Measurements from ENCODE around the gene PAFAH1B2. TPM values are rescaled to one million over a fixed set of nuclear protein-coding genes. Genes with fewer than 3 reads are reported as not detected.

The PAFAH1B2 gene
- total and polyA plus RNA-seq, 7 donors: 13.0 to 46.3 (median 30.8) TPM

- 86 to 87% (median 87%) methylated on average over 8 of the region's 8 CpGs for WGBS, 3 donors
- Histone ChIP-seq H3K36me3 (ENCODE audit: insufficient read depth in 1 of 2, low read depth in 1 of 2) (peaks cover 0 to 84% of the 10 kb centered on the region in 2 donors), H3K27ac (no peak overlapping the region), H3K4me3 (no peak overlapping the region), H3K27me3 (ENCODE audit: insufficient read depth in 3 of 3, low read length in 2 of 3) (no peaks in the 10 kb centered on the region), H3K9me3 (no peaks in the 10 kb centered on the region), H3K4me1 (no peaks in the 10 kb centered on the region)
- no peak for TF ChIP-seq CTCF (IDR thresholded peaks at IDR 0.05)
- intact Hi-C loops (cut with DNase I): no loop called here
- DNase-seq (no peak), ATAC-seq (no peak)
These were observed 46.0 kb downstream of the PAFAH1B2 start for GRCh38 chr11:117189941-117190544.

GRCh38 chr11:117191680-117192400, 47.8 kb downstream of the PAFAH1B2 start:
- intact Hi-C loops (cut with DNase I): no loop called here
- Histone ChIP-seq H3K9me3 (no peaks in the 10 kb centered on the region), H3K27me3 (ENCODE audit: insufficient read depth in 3 of 3, low read length in 2 of 3) (no peaks in the 10 kb centered on the region), H3K27ac (no peak overlapping the region), H3K4me1 (no peaks in the 10 kb centered on the region), H3K36me3 (ENCODE audit: insufficient read depth in 1 of 2, low read depth in 1 of 2) (peaks cover 0 to 85% of the 10 kb centered on the region in 2 donors), H3K4me3 (no peak overlapping the region)
- ATAC-seq (no peak), DNase-seq (peak in 1 of 2 donors; percentile 28)
- WGBS, 3 donors: 90 to 95% (median 92%) methylated on average over 26 of the region's 26 CpGs
- TF ChIP-seq CTCF (IDR thresholded peaks at IDR 0.05): no peak

- intact Hi-C loops (cut with DNase I): no loop called here
- no peaks in the 10 kb centered on the region for H3K9me3 ChIP-seq
These were observed 48.4 kb downstream of the PAFAH1B2 start for GRCh38 chr11:117192401-117192875.

GRCh38 chr11:117193130-117194020, 49.3 kb downstream of the PAFAH1B2 start:
- no peaks in the 10 kb centered on the region for H3K27me3 ChIP-seq (ENCODE audit: insufficient read depth in 3 of 3, low read length in 2 of 3)
- H3K4me1 ChIP-seq: no peaks in the 10 kb centered on the region
- WGBS, 3 donors: 91 to 95% (median 94%) methylated on average over 14 to 15 of the region's 15 CpGs
- intact Hi-C loops (cut with DNase I): no loop called here
- no peak for ATAC-seq
- TF ChIP-seq CTCF (IDR thresholded peaks at IDR 0.05): no peak
- no peak overlapping the region for H3K4me3 ChIP-seq
- no peaks in the 10 kb centered on the region for H3K9me3 ChIP-seq
- no peak overlapping the region for H3K27ac ChIP-seq
- DNase-seq: peak in 1 of 2 donors; percentile 27
- peaks cover 0 to 73% of the 10 kb centered on the region in 2 donors for H3K36me3 ChIP-seq (ENCODE audit: insufficient read depth in 1 of 2, low read depth in 1 of 2)

More at GRCh38 chr11:117192401-117192875, 48.4 kb downstream of the PAFAH1B2 start:
- no peak for TF ChIP-seq CTCF (IDR thresholded peaks at IDR 0.05)
- peaks cover 0 to 82% of the 10 kb centered on the region in 2 donors for H3K36me3 ChIP-seq (ENCODE audit: insufficient read depth in 1 of 2, low read depth in 1 of 2)
- DNase-seq (peak in 1 of 2 donors; percentile 44), ATAC-seq (no peak)
- no peaks in the 10 kb centered on the region for H3K4me1 ChIP-seq
- H3K4me3 ChIP-seq: no peak overlapping the region
- 88 to 94% (median 92%) methylated on average over 13 to 17 of the region's 17 CpGs for WGBS, 3 donors
- H3K27me3 ChIP-seq (ENCODE audit: insufficient read depth in 3 of 3, low read length in 2 of 3): no peaks in the 10 kb centered on the region
- no peak overlapping the region for H3K27ac ChIP-seq

All from psoas muscle (tissue), 8 donors.